CD4-positive, alpha-beta T cell treated with Interleukin-17A for 1 hour (primary cell): ENCODE measurements around the gene VTI1A.

Experiments
- DNase-seq: peaks from one replicate; pipeline ENCODE4 v3.0.0-alpha.2; 2020

The VTI1A gene

DNA sequence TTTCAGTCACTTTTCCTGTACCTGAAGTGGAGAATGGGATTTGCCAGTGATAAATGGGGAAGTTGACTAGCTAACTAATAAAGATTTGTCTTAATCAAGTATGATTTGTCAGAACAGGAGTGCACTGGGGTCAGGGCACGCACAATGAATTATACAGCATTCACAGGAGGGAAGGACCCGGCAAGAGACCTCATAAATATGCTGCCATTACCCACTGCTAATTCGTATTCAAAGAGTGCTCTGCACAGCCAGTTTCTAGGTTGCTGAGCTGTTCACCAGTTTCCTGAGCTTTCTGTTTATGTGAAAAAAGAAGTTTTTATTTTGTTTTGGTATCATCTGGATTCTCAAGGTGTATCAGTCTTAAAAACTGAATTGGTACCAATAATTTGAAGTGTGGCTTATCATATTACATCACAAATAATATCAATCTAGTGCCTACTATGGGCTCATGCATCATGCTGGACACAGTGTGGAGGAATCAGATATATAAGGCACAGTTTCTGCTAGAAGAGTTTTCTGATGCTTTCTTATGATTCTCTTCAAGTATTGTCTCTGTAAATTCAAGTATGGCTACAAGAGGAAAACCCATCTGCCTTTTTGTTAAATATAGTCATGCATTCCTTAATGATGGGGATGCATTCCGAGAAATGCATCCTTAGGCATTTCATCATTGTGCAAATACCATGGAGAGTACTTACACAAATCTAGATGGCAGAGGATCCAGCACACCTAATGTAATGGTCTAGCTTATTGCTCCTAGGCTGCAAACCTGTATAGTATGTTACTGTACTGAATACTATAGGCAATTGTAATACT lies 202.2 kb downstream of the VTI1A start:
- DNase-seq: no peak

DNA sequence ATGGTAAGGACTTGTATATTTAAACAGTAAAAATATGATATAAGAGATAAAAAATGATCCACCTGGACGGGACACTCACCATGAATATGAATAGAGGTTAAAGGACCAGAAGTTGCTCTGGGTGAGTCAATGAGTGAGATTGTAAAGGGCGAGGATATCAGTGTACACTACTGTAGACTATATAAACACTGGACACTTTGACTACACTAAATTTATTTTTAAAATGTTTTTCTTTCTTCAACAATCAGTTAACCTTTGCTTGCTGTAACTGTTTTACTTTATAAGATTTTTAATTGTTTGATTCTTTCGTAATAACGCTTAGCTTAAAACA lies 202.8 kb downstream of the VTI1A start:
- no peak for DNase-seq

DNA sequence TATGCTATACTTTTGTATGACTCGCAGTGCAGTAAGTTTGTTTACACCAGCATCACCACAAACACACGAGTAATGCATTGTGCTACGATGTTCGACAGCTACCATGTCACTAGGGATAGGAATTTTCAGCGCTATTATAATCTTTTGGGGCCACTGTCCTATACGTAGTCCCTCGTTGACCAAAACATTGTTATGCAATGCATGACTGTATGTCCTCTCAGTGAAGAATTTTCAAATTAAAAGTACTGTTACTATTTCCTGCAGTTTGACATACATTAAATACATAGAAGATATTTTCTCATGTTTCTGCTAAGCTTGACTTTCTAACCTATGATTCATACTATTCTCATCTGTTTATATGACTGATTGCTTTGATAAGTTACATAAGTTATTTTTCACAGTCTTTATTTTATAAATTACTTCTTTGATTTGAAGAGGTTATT lies 203.6 kb downstream of the VTI1A start:
- DNase-seq: no peak

DNA sequence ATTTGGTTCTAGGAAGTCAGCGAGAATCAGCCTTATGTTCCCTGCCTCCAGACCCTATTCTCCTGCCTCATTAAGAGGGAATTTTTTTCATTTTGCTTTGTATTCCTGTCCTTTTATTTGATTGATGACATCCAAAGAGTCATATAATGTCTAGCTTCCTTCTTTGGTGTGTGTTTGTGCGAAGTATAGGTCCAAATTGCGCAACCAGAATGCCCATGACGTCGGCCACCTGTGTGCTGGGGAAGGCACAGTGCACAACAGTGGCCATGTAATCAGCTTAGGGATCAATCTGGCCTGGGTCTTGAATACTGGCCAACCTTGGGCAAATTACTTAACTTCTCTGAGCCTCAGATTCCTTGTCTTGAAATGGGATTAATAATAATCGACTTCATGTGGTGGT lies 206.2 kb downstream of the VTI1A start:
- no peak for DNase-seq

DNA sequence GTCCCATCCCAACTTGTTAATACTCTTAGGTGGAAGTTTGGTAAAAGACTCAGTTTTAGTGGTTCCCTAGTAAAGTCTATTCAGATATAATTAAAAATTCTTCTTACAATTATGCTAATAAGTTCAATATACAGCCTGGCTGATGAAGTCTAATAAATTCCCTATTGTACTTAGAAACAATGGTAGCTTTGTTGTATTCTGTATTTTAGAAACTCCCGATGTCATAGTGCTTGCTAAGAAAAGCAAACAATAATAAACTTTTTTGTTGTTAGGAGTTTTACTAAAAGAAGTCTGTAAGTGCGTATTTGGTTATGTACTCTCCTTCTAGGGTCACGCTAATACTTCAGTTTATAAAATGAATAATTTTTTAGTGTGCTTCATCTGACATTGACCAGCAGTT lies 206.8 kb downstream of the VTI1A start:
- no peak for DNase-seq

DNA sequence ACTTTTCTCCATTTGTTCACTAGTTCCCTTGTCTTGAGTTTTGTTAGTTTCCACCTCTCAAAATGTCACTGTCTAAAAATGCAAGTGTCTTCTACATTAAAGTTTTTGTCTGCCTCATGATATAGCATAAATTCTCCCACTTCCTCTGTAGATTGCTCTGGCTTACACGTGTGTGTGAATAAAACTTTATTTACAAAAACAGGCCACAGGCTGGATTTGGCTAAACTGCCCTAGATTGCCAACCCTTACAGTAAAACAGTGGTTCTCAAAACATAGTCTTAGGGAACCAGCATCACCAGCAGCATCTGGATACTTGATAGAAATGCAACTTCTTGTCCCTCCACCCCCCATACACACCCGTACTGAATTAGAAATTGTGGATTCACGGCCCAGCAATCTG lies 207.8 kb downstream of the VTI1A start:
- no peak for DNase-seq

DNA sequence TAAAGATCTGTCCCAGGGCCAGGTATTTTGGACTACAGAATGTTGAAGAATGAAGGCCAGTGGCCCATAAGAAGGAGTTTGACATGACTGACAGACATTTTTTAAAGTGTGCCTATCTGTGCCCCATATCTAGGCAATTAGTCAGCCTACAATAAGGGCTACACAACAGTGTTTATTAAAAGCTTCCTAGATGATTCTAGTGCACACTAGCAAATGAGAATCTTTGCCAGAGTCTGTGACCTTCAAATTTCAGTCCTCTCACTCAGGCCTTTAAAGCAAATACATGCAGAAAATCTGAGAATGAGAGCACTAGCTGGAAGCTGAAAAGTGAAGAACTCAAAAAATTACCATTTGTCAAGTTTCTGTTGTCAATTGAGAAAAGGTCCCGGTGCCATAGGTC lies 208.7 kb downstream of the VTI1A start:
- no peak for DNase-seq

DNA sequence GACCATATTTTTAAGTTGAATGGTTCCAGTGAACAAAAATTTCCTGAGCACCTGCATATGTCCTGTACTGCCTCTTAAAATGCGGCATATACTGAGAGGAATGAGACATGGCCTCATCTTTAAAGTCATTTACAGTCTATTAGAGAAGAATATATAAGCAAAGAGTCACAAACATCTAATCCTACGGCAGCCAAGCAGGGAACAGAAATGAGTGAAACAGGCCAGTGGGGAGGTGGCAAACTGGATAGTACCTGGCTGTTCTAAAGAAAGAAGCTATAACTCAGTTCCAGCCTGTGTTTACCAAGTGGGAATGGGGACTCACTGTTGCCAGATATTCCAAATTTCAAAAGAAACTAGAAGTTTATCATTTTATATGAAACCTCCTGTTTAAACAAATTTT lies 211.4 kb downstream of the VTI1A start:
- DNase-seq: no peak

DNA sequence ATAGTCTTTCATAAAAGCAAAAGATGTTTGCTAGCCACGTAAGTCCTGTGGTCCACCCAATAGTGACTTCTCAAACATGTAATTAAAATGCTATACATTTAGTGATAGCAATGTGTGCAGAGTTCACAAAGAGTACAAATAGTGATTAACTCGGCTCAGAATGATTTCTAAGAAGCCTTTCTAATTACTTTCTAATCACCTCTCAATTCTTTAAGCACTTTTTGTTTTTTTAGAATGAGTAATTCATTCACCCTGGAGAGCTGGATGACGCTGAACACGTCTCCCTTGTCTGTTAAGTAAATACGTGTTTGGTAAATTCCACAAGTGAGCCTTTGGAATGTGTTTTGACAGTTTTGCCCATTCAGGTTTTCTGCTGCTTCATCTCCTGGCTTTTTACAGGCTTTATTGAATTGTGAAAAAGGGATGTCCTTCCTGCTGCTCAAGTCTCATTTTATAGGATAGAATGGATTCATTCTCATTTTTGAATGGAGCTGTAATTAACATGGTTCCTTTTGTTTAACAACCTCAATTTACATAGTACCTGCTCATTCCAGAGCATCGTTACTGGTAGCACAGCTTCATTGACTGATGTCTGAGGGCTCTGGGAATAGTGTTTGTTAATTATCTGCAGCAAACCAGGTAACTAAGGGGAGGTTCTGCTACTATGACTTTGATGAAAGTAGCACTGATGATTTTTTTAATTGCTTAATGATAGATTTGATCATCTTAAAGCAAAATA lies 212.1 kb downstream of the VTI1A start:
- no peak for DNase-seq

DNA sequence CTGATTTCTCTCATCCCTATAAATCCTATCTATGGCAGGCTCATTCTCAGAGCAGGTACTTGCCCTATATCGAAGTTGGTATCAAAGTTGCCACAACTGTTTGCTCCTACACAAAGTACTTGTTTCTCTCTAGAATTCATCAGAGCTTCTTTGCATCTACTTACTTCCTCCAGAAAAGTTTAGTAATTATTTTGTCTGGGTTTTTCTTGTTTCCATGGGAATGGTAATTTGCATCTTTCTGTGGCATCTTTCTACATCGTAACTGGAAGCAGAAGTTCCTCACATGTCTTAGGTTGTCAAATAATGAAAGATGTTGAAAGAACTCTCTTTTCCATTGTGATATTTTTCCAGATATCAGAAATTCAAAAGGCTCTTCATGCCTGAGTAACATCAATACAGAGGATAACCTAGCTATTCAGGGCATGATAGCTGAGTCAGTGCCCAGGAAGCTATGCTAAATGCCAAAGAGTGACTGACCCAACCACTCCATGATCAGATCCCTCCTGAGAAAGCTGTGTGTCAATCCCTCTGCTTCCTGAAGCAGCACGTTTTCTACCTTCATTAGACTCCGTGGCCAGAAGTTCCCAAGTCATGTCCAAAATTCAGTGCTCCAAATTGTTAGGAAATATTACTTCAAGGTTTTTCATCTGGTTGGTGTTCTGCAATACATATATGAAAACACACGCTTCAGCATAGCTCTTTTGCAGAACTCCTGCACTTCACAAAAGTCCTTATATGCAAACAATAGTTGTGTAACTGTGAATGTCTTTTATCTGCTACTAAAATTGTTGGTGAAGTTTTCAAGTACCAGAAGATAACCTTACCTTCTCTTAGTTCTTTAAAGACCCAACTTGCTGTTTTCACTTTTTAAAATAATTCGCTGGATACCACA lies 216.5 kb downstream of the VTI1A start:
- DNase-seq: no peak

DNA sequence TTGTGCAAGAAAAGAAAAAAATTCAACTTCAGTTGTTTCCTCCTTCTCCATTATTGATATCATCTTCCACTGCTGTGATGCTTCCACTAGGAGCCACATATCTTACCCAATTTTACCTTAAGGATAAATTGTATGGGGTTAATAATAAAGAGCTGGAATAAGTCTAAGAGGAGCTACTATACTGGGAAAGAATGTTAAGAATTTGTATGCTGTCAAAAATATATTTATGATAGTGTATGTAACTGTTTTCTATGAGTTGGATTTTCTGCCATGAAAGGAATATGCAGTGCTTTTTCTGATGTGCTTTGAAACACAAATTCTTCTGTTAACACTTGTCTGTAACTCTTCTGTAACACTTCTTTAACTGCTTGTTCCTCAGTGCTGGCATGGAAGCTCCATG lies 219.1 kb downstream of the VTI1A start:
- DNase-seq: no peak

DNA sequence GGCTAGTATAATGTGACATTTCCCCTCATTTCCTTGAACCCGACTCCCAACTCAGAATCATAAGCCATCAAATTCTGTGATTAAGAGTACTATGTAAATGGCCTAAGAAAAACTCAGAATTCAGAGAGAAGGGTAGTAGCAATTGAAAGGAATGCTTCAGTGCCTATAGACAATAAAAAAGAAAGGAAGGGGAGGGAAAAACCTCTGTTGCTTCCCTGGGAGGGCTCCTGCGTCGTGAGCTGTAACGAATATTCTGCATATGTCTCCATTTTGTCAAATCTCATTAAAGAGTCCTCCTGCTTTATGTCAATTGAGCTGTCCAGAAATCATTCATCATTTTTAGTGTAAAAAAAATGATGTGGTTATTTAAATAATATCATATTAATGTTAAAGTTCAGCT lies 223.0 kb downstream of the VTI1A start:
- DNase-seq: no peak

DNA sequence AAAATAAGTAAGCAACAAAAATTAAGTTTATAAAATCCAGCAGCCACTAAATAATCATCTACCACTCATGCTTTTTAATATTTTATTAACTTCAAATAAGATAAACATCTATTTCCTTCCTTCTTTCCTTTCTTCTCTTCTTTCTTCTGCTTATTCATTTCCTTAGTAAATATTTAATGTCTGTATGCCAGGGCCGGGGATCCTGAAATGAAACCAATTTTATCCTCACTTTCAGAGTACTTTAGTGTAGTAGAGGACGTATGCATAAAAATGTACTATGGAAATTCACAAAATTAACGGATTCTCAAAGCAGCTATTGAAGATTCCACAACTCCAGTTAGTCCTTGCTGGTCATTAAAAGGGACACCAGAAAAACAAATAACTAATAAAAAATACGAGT lies 224.7 kb downstream of the VTI1A start:
- DNase-seq: no peak

DNA sequence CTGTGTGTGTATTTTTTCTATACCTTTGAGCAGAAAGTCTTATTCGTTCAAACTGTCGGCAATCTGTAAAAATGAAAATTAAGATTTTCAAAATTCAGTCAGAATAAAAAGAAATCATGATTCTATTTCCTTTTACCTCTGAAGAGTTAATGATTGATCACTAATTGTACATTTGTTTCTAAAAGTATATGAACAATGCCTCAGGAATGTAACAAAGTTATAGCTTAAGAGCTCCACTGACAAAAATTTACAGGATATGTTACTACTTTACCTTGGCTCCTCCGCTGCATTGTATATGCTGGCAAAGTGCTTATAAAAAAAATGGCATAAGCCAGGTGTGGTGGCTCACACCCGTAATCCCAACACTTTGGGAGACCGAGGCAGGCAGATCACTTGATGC lies 225.7 kb downstream of the VTI1A start:
- no peak for DNase-seq

DNA sequence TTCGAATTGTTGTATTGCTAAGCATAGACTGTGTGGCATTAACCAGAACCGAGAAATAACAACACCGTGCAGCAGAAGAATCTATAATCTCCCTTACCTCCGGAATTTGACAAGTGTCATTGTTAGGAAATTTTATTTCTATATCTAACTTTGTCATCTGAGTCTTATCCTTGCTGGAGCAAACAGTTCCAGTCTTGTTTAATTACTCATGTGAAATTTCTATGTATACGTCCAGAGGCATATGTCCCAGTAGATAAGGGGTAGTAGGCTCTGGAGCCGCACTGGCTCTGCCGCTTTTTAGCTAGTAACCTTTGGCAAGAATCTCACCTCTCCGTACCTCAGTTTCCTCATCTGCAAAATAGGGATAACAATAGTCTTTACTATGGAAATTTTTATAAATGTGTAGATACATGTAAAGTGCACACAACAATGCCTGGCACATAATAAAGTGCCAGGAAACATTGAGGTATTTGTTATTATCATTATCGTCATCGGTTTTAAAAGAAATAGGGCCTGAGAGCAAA lies 228.6 kb downstream of the VTI1A start:
- DNase-seq: no peak

DNA sequence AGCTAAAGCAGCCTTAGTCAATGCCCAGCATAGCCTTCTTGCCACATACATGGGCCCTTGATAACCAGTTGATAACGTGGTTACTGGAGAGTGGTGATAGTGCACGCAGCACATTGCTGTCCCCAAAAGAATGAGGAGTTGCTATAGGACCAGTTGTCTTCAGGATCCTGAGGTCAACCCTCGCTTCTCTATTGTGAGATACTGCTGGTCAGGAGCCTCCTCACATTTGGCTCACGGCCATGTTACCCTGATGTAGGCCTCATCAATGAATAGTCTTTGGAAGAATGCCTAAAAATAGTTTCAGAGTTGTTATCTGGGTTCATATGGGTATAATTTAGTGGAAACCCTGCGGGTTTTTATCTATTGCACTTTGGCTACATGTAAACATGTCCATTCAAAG lies 230.7 kb downstream of the VTI1A start:
- DNase-seq: no peak

DNA sequence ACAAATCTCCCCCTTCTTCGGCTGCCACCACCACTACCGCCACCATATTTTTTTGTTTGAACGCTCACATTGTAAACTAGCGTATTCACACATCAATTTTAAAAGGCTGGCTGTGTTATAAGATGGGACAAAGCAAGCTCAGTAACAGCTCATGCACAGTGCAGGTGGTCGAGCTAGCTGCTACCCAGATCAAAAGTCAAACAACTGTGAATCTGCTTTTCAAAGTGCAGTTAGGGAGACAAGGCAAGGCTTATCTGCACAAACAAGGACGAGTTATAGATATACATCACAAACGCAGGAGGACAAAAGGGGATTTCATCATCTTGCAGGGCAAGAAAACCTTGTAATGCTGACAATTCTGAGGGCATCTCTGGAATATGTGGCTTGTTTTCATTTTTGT lies 231.6 kb downstream of the VTI1A start:
- no peak for DNase-seq

DNA sequence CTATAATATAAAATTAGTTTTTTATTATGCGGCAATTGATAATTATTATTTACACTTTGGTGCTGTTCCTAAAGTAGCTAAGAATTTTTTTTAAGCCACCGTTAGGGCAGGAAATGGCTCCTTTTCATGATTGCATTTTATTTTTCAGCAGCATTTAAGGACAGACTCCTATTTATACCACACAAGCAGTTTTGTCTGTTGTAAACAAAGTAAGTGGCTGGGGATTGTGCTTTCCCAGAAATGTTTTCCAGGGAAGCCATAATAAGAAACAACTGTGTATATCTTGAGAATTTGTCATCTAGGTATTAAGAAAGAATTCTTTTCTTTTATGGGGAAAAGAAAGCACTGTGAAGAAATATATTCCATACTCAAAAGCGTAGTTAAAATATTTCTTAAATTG lies 232.0 kb downstream of the VTI1A start:
- DNase-seq: no peak

DNA sequence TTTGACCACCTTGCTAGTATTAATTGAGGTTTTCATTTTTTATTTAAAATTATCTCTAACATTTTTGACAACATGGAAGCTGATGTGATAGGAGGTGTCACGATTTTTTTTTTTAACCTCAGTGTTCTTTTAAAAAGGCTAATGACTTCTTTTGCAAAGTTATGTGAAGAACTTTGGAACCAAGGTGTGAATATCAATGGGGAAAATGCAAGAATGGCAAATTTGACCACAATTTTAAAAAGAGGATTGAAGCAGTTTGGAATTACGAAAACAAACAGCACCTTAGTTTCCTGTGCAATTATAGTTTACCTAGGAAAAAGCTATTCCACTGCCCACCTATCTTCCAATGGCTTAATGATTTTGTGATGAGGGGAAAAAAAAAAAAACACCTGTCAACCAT lies 232.4 kb downstream of the VTI1A start:
- no peak for DNase-seq

DNA sequence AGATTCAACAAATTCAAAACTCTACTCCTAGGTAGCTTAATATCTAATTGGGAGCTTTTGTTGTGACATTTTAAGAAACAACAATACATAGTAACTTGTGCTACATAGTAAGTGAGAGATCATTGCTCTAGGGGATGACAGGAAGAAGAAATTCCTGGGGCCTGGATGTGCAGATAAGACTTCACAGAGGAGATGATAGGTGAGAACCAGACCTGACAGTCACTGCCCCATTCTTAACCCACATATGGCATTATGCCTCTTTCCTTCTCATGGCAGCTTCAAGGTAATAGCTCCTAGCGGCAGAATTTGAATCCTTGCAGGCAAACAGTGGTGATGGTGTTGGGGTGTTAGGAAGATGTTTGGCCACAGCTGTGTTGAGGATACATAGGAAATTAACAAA lies 233.6 kb downstream of the VTI1A start:
- no peak for DNase-seq

DNA sequence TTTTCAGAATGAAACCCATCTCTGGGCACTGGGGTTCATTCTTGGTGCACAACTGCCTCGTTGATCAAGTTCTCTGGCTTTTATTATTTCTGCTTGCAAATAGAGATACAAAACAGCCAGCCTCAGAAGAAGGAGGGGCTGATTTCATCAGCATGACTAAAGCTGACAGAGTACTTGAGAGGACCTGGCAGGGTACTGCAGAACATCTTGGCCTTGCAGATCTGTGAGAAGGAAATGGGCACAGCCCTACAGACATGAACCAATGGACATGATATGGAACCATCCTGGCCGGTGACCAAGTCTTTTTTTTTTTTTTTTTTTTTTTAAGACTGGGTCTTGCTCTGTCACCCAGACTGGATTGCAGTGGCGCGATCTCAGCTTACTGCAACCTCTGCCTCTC lies 240.6 kb downstream of the VTI1A start:
- no peak for DNase-seq

DNA sequence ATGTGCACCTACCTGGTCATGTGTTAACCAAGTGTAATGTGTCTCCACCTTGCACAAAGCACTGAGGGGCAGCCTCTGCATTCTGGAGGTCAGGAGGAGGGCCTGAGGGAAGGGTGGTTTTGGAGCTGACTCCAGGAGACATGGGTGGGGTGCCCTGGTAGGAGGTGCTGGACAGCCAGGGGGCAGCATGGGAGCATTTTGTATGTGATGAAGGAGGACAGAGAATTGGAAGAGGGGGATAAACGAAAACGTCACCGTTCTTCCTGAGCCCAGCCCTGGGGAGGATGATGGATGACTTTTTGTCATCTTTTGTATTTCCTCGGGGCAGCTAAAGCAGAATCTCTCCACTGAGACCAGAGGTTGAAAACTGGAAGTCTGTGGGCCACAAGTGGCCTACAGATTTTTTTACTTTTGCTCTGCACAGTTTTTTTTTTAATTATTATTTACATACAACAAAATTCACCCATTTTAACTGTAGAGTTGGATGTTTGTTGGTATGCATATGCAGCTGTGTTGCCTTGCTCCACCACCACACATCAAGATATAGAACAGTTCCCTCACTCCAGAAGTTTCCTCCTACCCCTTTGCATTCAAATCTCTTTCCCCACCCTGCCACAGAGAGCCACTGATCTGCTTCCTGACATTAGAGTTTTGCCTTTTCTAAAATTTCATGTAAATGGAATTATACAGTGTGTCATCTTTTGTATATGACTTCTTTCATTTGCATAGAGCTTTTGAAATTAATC lies 242.5 kb downstream of the VTI1A start:
- DNase-seq: no peak

DNA sequence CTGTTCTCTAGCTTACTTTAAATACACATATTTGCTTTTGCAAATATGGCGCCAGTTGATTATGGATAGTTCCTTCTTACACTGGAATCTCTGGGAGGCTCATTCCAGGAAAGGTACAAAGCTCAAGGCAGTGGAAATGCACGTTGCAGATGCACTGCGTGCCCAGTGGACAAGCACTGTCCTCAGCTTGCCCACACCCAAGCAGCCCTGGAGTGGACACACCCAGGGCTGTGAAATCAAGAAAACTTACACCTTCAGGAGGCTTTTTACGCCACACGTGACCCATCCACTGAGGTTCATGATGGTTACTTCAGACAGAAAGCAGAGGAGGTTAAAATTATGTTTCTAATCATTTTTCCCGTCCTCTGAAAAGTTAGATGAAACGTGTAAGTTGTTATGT lies 248.5 kb downstream of the VTI1A start:
- no peak for DNase-seq
